Measurements from ENCODE around the gene OPCML. TPM values are rescaled to one million over a fixed set of nuclear protein-coding genes. Genes with fewer than 3 reads are reported as not detected.

The OPCML gene
- total RNA-seq, 1 donor from 2014 or later: not detected

DNA sequence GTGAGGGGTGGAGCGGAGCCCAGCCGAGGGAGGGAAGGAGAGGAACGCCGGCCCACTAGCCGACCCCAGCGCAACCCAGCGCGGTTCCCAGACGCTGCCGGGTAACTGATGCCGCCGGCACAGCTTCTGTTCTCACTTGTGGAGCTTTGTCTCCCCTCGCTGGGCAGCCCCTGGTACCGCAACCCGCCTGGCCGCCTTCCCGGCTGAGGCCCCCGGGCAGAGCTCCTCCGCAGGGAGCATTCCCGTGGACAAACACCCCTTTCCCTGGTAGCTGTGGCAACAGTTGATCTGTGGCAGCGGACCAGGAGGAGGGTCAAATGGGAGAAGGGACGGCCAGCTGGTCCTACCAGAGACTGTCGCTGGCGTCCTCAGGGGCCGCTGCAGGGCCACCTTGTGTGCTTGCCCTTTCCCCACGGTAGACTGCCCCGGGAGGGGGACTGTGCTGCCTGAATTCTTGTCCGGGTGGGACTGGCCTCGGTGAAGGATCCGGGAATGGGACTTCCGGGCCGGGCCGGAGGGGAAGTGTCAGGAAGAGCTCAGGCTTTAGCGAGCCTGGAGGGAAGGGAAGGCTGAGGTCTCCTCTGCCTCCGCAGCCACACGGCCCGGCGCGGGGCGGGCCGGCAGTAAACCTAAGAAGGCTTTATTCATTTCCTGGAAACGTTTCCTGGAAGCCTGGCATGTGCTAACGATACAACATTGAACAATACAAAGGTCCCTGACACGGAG lies 468.0 kb downstream of the OPCML start:
- no peaks in the 10 kb centered on the region for H3K36me3 ChIP-seq
- H3K27ac ChIP-seq: no peak overlapping the region
- peak in 1 of 2 donors; percentile 69 for DNase-seq (ENCODE audit: low spot score in 2 of 2)

DNA sequence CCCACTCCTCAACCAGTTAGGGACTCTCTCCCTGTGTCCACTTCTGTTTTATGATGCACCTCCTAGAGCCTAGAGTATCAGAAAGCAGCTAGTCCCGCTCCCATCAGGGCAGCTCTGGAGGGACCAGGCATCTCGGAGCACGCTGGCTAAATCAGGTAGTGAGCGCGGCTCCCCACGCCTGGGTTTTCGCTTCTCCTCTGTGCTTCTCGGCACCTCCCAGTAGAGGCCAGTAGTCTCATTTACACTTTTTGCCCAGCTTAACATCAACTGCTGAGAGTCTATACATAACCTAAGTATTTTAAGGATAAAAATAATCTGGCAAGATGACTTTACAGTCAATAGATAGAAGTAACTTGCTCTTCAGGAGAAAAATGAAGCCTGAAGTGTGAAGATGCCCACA lies 473.8 kb downstream of the OPCML start:
- DNase-seq (ENCODE audit: low spot score in 2 of 2): no peak
- H3K9me3 ChIP-seq: no peaks in the 10 kb centered on the region
- no peak overlapping the region for H3K4me3 ChIP-seq
- intact Hi-C loops (cut with DNase I): no loop called here
- H3K36me3 ChIP-seq: no peaks in the 10 kb centered on the region
- H3K4me1 ChIP-seq: no peaks in the 10 kb centered on the region
- H3K27ac ChIP-seq: no peak overlapping the region
- TF ChIP-seq, protein P1, sequence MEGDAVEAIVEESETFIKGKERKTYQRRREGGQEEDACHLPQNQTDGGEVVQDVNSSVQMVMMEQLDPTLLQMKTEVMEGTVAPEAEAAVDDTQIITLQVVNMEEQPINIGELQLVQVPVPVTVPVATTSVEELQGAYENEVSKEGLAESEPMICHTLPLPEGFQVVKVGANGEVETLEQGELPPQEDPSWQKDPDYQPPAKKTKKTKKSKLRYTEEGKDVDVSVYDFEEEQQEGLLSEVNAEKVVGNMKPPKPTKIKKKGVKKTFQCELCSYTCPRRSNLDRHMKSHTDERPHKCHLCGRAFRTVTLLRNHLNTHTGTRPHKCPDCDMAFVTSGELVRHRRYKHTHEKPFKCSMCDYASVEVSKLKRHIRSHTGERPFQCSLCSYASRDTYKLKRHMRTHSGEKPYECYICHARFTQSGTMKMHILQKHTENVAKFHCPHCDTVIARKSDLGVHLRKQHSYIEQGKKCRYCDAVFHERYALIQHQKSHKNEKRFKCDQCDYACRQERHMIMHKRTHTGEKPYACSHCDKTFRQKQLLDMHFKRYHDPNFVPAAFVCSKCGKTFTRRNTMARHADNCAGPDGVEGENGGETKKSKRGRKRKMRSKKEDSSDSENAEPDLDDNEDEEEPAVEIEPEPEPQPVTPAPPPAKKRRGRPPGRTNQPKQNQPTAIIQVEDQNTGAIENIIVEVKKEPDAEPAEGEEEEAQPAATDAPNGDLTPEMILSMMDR (IDR thresholded peaks at IDR 0.05): no peak
- no peaks in the 10 kb centered on the region for H3K27me3 ChIP-seq

More for the DNA sequence above, 468.0 kb downstream of the OPCML start:
- intact Hi-C loops (cut with DNase I): no loop called here
- Histone ChIP-seq H3K4me3 (peak overlapping the region; percentile 52 to 70), H3K9me3 (no peaks in the 10 kb centered on the region), H3K27me3 (no peaks in the 10 kb centered on the region), H3K4me1 (no peaks in the 10 kb centered on the region)
- TF ChIP-seq, protein P1 (IDR thresholded peaks at IDR 0.05): peak in 1 of 3 experiments; percentile 45

DNA sequence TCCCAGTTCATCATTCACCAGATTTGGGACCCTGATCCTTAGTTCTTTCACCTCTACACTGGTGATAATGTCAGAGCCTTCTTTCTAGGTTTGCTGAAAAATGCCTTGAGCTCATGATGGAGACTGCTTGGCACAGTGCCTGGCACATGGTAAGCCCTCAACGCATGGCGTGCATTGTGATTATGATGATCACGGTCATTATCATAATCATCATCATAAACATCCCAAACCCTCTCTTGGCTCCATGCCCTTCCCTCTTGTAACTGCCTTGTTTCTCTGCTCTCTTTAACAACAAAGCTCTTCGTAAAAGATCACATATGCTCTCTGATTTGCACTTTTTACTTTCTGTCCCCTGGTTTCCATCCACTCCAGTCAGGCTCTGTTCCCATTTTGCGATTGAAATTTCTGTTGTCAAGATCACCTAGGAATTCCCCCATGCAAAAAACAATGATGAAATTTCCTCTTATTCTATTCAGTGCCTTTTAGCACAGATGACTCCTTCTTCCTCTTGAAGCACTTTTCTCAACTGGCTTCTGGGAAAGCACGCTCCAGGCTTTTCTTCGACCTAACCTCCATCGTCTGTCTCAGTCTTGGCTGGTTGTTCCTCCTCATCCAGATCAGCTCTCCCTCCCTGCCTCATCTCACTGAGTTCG lies 479.1 kb downstream of the OPCML start:
- Histone ChIP-seq H3K4me1 (no peaks in the 10 kb centered on the region), H3K27ac (no peak overlapping the region), H3K9me3 (no peaks in the 10 kb centered on the region), H3K36me3 (no peaks in the 10 kb centered on the region), H3K27me3 (no peaks in the 10 kb centered on the region), H3K4me3 (no peak overlapping the region)
- DNase-seq (ENCODE audit: low spot score in 2 of 2): no peak
- TF ChIP-seq, protein P1 (IDR thresholded peaks at IDR 0.05): no peak
- intact Hi-C loops (cut with DNase I): no loop called here

DNA sequence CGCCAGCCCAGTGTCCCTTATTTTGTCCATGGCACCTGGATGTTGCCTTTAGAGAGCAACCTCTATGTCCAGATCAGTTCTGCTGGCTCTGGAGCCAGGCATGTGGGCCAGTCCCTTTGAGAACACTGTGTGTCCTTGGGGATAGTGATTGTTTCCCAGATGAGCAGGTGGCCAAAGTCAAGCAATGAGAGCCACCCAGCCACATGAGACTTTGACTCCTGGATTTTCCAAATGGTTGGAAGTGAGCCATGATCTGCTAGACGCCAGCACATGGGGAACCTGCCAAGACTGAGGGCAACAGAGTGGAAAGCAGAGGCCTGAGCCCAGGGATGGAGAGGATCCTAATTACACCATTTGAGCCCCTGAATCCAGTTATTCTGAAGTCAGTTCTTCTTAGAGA lies 479.8 kb downstream of the OPCML start:
- TF ChIP-seq, protein P1 (IDR thresholded peaks at IDR 0.05): no peak
- H3K4me3 ChIP-seq: no peak overlapping the region
- DNase-seq (ENCODE audit: low spot score in 2 of 2): no peak
- no peaks in the 10 kb centered on the region for H3K27me3 ChIP-seq
- intact Hi-C loops (cut with DNase I): no loop called here
- no peaks in the 10 kb centered on the region for H3K9me3 ChIP-seq
- no peaks in the 10 kb centered on the region for H3K36me3 ChIP-seq
- no peak overlapping the region for H3K27ac ChIP-seq
- H3K4me1 ChIP-seq: no peaks in the 10 kb centered on the region

DNA sequence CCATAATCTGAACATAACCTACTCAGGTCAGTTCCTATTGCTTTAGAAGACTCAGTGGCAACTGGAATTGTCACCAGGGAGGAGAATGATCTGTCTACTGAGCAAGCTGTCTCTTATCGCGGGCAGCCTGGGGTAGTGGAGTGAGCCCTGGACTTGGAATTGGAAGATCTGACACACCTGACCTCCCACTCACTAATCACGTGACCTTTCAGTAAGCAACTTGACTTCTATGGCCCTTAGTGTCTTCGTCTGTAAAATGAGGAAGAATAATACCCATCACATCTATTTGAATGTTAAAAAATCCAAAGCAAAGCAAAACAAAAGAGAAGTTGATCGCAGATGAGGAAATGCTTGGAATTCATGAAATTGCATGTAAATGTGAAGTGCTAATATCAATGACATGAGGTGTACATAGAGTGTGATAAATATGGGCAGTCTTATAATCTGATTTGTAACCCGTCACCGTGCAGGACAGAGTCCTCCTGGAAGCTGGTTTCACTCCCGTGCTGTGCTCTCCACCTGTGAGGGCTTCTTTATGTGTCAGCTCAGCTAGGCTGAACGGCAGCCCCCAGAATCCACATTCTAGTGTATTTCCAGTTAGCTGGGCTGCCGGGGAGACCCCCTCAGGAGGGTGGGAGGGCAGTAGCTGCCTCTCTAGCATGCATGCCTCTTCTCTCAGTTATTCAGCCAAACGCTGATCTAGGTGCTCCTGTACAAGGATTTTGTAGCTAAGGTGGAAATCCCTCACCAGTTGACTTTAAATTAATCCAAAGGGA lies 482.9 kb downstream of the OPCML start:
- Histone ChIP-seq H3K36me3 (no peaks in the 10 kb centered on the region), H3K4me3 (no peak overlapping the region), H3K27ac (no peak overlapping the region), H3K9me3 (no peaks in the 10 kb centered on the region), H3K4me1 (no peaks in the 10 kb centered on the region), H3K27me3 (no peaks in the 10 kb centered on the region)
- TF ChIP-seq, protein P1 (IDR thresholded peaks at IDR 0.05): no peak
- DNase-seq (ENCODE audit: low spot score in 2 of 2): no peak
- intact Hi-C loops (cut with DNase I): no loop called here
